Right ventricle myocardium superior (tissue), 1 donor: ENCODE measurements around the gene ARHGAP19. TPM values are rescaled to one million over a fixed set of nuclear protein-coding genes. Genes with fewer than 3 reads are reported as not detected.

Experiments used
- ATAC-seq: fragments of 200-7000 bp; cut with Tn5 transposase; one replicate; pipeline ENCODE4 v1.9.1; 2020; ENCODE audit warnings: mild to moderate bottlenecking; ENCODE audit not compliant: poor library complexity
- DNase-seq: peaks from one replicate; pipeline ENCODE4 v3.0.0-alpha.2; 2020
- intact Hi-C: fragments of 100-400 bp; cut with DNase I; formaldehyde crosslinking; loops from one replicate; pipeline ENCODE4 v1.11.2; 2022
- total RNA-seq: library from RNA; stranded (reverse); fragmentation: NEBNext Ultra II Directional; extraction: Animal tissue kit (Norgen Biotek cat#: 25700); gene quantifications from one replicate; pipeline ENCODE4 v1.2.1, GENCODE V29; 2021
- donor health status: DM: no; HTN: yes; CAD: no; lungs with severe emphysema.

ARHGAP19 gene
- total RNA-seq, 1 donor from 2014 or later: 5.9 TPM

- intact Hi-C loops: no loop called here
Measured at GRCh38 chr10:97256356-97256755, 36.1 kb downstream of the ARHGAP19 start.

GRCh38 chr10:97255512-97256293 is 36.7 kb downstream of the ARHGAP19 start:
- intact Hi-C loops: no loop called here
- DNase-seq: no peak
- no peak for ATAC-seq

More at GRCh38 chr10:97256356-97256755, 36.1 kb downstream of the ARHGAP19 start:
- DNase-seq: no peak
- ATAC-seq: no peak

GRCh38 chr10:97254694-97255093 is 37.7 kb downstream of the ARHGAP19 start:
- ATAC-seq (no peak), DNase-seq (no peak)
- intact Hi-C loops: no loop called here

GRCh38 chr10:97250952-97251351 is 41.5 kb downstream of the ARHGAP19 start:
- DNase-seq (no peak), ATAC-seq (no peak)
- intact Hi-C loops: no loop called here

GRCh38 chr10:97243836-97244235 is 48.6 kb downstream of the ARHGAP19 start:
- ATAC-seq: peak; percentile 39
- DNase-seq: no peak
- intact Hi-C loops: no loop called here

GRCh38 chr10:97238855-97239254 is 53.6 kb downstream of the ARHGAP19 start:
- intact Hi-C loops: no loop called here
- no peak for ATAC-seq
- DNase-seq: no peak

GRCh38 chr10:97235353-97235752 is 57.1 kb downstream of the ARHGAP19 start:
- ATAC-seq (no peak), DNase-seq (no peak)
- intact Hi-C loops: no loop called here

- no peak for ATAC-seq
- no peak for DNase-seq
- intact Hi-C loops: no loop called here
Measured at GRCh38 chr10:97234400-97234799, 58.0 kb downstream of the ARHGAP19 start.

GRCh38 chr10:97230146-97230545 is 62.3 kb downstream of the ARHGAP19 start:
- no peak for ATAC-seq
- intact Hi-C loops: no loop called here
- no peak for DNase-seq

- no peak for DNase-seq
- ATAC-seq: no peak
- intact Hi-C loops: no loop called here
Measured at GRCh38 chr10:97229322-97230015, 63.0 kb downstream of the ARHGAP19 start.

GRCh38 chr10:97228775-97229157 is 63.7 kb downstream of the ARHGAP19 start:
- intact Hi-C loops: no loop called here
- ATAC-seq: no peak
- DNase-seq: no peak

- DNase-seq (no peak), ATAC-seq (no peak)
- intact Hi-C loops: no loop called here
Measured at GRCh38 chr10:97228130-97228774, 64.2 kb downstream of the ARHGAP19 start.

GRCh38 chr10:97226398-97226797 is 66.0 kb downstream of the ARHGAP19 start:
- ATAC-seq: no peak
- no peak for DNase-seq
- intact Hi-C loops: no loop called here

- intact Hi-C loops: no loop called here
- ATAC-seq (no peak), DNase-seq (no peak)
Measured at GRCh38 chr10:97224483-97225435, 67.7 kb downstream of the ARHGAP19 start.

GRCh38 chr10:97222326-97222961 is 70.0 kb downstream of the ARHGAP19 start:
- DNase-seq: no peak

GRCh38 chr10:97220355-97220754 is 72.1 kb downstream of the ARHGAP19 start:
- no peak for DNase-seq
- no peak for ATAC-seq
- intact Hi-C loops: no loop called here

More at GRCh38 chr10:97222326-97222961, 70.0 kb downstream of the ARHGAP19 start:
- ATAC-seq: no peak
- intact Hi-C loops: no loop called here

- ATAC-seq (no peak), DNase-seq (no peak)
- intact Hi-C loops: no loop called here
Measured at GRCh38 chr10:97217299-97217698, 75.1 kb downstream of the ARHGAP19 start.

GRCh38 chr10:97215619-97216260 is 76.7 kb downstream of the ARHGAP19 start:
- DNase-seq: no peak
- intact Hi-C loops: no loop called here
- ATAC-seq: no peak
